HG03025 (cell line): ENCODE results near the gene IFRD1.
A peak's percentile ranks its signal among the peaks of the same experiment; 100 is the strongest.
"Not testable (repeated sequence)": the region's sequence is repeated elsewhere in the genome, so short reads cannot be mapped to it uniquely, and the experiment has no call there.

Experiments
- ATAC-seq: cut with Tn5 transposase; IDR thresholded peaks from one replicate; pipeline ENCODE4 v1.9.1; 2021; ENCODE audit warnings: mild to moderate bottlenecking, moderate library complexity; ENCODE audit not compliant: unreplicated experiment, low FRiP score

Gene IFRD1

GRCh38 chr7:112439476-112439875 lies 10.8 kb upstream of the IFRD1 start:
- ATAC-seq: no peak

GRCh38 chr7:112442210-112442609 lies 8.1 kb upstream of the IFRD1 start:
- ATAC-seq: no peak

- no peak for ATAC-seq
Measured at GRCh38 chr7:112444505-112444904, 5.8 kb upstream of the IFRD1 start.

- no peak for ATAC-seq
Measured at GRCh38 chr7:112446431-112446830, 3.8 kb upstream of the IFRD1 start.

GRCh38 chr7:112447406-112447805 lies 2.9 kb upstream of the IFRD1 start:
- ATAC-seq: no peak

- no peak for ATAC-seq
Measured at GRCh38 chr7:112448381-112448780, 1.9 kb upstream of the IFRD1 start.

GRCh38 chr7:112448891-112449290 lies 1.4 kb upstream of the IFRD1 start:
- no peak for ATAC-seq

GRCh38 chr7:112449353-112449752 lies 907 bp upstream of the IFRD1 start:
- no peak for ATAC-seq

GRCh38 chr7:112450807-112451761 lies 824 bp downstream of the IFRD1 start:
- peak; percentile 85 for ATAC-seq

GRCh38 chr7:112452102-112452888 lies 2.0 kb downstream of the IFRD1 start:
- no peak for ATAC-seq

GRCh38 chr7:112453505-112454171 lies 3.4 kb downstream of the IFRD1 start:
- no peak for ATAC-seq

- ATAC-seq: not testable (repeated sequence)
Measured at GRCh38 chr7:112454191-112454590, 3.9 kb downstream of the IFRD1 start.

GRCh38 chr7:112459645-112460044 lies 9.4 kb downstream of the IFRD1 start:
- ATAC-seq: no peak

- ATAC-seq: no peak
Measured at GRCh38 chr7:112462236-112462635, 12.0 kb downstream of the IFRD1 start.

GRCh38 chr7:112467867-112468266 lies 17.6 kb downstream of the IFRD1 start:
- ATAC-seq: no peak

GRCh38 chr7:112470194-112470593 lies 19.9 kb downstream of the IFRD1 start:
- no peak for ATAC-seq

- ATAC-seq: no peak
Measured at GRCh38 chr7:112476390-112477052, 26.3 kb downstream of the IFRD1 start.

GRCh38 chr7:112481121-112481736 lies 31.0 kb downstream of the IFRD1 start:
- ATAC-seq: no peak

- no peak for ATAC-seq
Measured at GRCh38 chr7:112481833-112482670, 31.8 kb downstream of the IFRD1 start.
